Endothelial cell (in vitro differentiated cells): Measurements from ENCODE around the gene ZNF891. TPM values are rescaled to one million over a fixed set of nuclear protein-coding genes. Genes with fewer than 3 reads are reported as not detected.

Experiments used
- DNase-seq: peaks from one replicate; pipeline ENCODE4 v3.0.0; 2021; ENCODE audit warnings: low spot score
- H3K27ac Mint-ChIP-seq: one replicate; pipeline ENCODE4 v1.8.0; 2021; ENCODE audit warnings: mixed read lengths, inconsistent platforms; ENCODE audit not compliant: unreplicated experiment
- H3K27me3 Mint-ChIP-seq: one replicate; pipeline ENCODE4 v1.8.0; 2021; ENCODE audit warnings: mild to moderate bottlenecking, moderate library complexity, mixed read lengths, inconsistent platforms; ENCODE audit not compliant: unreplicated experiment
- H3K36me3 Mint-ChIP-seq: one replicate; pipeline ENCODE4 v1.8.0; 2021; ENCODE audit warnings: mild to moderate bottlenecking, low read depth, mixed read lengths, inconsistent platforms; ENCODE audit not compliant: unreplicated experiment
- H3K4me1 Mint-ChIP-seq: one replicate; pipeline ENCODE4 v1.8.0; 2021; ENCODE audit warnings: mild to moderate bottlenecking, mixed read lengths, inconsistent platforms; ENCODE audit not compliant: unreplicated experiment
- H3K4me3 Mint-ChIP-seq: one replicate; pipeline ENCODE4 v1.8.0; 2021; ENCODE audit warnings: mild to moderate bottlenecking, mixed read lengths, inconsistent platforms; ENCODE audit not compliant: unreplicated experiment
- H3K9me3 Mint-ChIP-seq: one replicate; pipeline ENCODE4 v1.8.0; 2021; ENCODE audit warnings: mixed read lengths, inconsistent platforms; ENCODE audit not compliant: unreplicated experiment
- total RNA-seq: library from RNA; stranded (reverse); fragmentation: NEBNext Ultra II Directional; extraction: Animal tissue kit (Norgen Biotek cat#: 25700); gene quantifications from one replicate; pipeline ENCODE4 v1.2.1, GENCODE V29; 2021; ENCODE audit not compliant: unreplicated experiment
- TF ChIP-seq, protein P1 (sequence below): fragments of 200-600 bp; sonication (generic); IDR thresholded peaks from one replicate; pipeline ENCODE4 v1.5.0; 2021; ENCODE audit warnings: antibody characterized with exemption; ENCODE audit not compliant: unreplicated experiment

Gene ZNF891
- total RNA-seq, 1 donor from 2014 or later = 2.0 TPM

DNA sequence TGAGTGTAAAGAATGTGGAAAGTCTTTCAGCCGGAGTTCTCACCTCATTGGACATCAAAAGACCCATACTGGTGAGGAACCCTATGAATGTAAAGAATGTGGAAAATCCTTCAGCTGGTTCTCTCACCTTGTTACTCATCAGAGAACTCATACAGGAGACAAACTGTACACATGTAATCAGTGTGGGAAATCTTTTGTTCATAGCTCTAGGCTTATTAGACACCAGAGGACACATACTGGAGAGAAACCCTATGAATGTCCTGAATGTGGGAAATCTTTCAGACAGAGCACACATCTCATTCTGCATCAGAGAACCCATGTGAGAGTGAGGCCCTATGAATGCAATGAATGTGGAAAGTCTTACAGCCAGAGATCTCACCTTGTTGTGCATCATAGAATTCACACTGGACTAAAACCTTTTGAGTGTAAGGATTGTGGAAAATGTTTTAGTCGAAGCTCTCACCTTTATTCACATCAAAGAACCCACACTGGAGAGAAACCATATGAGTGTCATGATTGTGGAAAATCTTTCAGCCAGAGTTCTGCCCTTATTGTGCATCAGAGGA, 26.1 kb upstream of the ZNF891 start:
- H3K4me3 Mint-ChIP-seq = peak overlapping the region; percentile 70
- H3K27me3 Mint-ChIP-seq = peaks cover 7% of the 10 kb centered on the region
- H3K27ac Mint-ChIP-seq = no peak overlapping the region
- H3K36me3 Mint-ChIP-seq = peaks cover 89% of the 10 kb centered on the region
- TF ChIP-seq, protein P1, sequence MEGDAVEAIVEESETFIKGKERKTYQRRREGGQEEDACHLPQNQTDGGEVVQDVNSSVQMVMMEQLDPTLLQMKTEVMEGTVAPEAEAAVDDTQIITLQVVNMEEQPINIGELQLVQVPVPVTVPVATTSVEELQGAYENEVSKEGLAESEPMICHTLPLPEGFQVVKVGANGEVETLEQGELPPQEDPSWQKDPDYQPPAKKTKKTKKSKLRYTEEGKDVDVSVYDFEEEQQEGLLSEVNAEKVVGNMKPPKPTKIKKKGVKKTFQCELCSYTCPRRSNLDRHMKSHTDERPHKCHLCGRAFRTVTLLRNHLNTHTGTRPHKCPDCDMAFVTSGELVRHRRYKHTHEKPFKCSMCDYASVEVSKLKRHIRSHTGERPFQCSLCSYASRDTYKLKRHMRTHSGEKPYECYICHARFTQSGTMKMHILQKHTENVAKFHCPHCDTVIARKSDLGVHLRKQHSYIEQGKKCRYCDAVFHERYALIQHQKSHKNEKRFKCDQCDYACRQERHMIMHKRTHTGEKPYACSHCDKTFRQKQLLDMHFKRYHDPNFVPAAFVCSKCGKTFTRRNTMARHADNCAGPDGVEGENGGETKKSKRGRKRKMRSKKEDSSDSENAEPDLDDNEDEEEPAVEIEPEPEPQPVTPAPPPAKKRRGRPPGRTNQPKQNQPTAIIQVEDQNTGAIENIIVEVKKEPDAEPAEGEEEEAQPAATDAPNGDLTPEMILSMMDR = no peak
- no peak for DNase-seq
- no peaks in the 10 kb centered on the region for H3K4me1 Mint-ChIP-seq
- H3K9me3 Mint-ChIP-seq = peaks cover 69% of the 10 kb centered on the region

DNA sequence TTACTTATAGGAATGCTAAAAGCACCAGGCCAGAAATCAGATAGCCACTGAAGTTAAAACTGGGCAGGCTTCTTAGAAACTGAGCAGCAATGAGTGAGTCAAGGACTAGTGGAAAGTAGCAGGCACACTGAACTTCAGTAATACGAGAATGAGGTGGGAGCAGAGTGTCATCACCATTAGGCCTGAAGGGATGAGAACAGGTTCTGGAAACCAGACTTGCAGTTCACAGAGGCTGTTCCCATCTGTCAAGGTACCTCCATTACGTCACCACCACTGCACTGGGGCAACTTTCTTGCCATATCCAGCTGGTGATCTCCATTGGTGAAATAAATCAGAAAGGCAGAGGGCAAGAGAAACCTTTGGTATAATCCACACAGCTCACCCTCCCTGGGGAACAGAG, 15.9 kb upstream of the ZNF891 start:
- TF ChIP-seq, protein P1 = no peak
- Mint-ChIP-seq H3K9me3 (peaks cover 26% of the 10 kb centered on the region), H3K4me3 (peak overlapping the region; percentile 80), H3K27ac (no peak overlapping the region), H3K36me3 (peaks cover 77% of the 10 kb centered on the region), H3K27me3 (peaks cover 3% of the 10 kb centered on the region), H3K4me1 (no peaks in the 10 kb centered on the region)
- no peak for DNase-seq

DNA sequence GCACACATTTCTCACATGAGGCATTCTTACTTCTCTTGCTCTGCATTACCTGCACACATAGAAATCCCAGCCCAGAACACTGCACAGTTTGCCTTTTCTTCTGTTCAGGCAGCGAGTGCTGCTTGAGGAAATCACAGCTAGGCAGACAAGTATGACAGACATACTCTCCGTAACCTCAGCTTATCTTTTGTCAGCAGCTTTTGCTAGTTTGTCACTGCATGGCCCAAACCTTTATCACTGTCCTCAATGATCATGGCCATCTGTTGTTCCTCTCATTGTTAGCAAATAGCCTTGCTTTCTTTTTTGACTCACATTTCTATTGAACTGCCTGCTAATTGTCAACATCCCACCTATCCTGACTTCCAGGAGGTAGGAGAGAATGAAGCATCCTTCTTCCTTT, 5.7 kb upstream of the ZNF891 start:
- TF ChIP-seq, protein P1 = no peak
- no peak for DNase-seq
- Mint-ChIP-seq H3K4me1 (peaks cover 12% of the 10 kb centered on the region), H3K36me3 (peaks cover 84% of the 10 kb centered on the region), H3K27ac (no peak overlapping the region), H3K4me3 (peak overlapping the region; percentile 73), H3K27me3 (peaks cover 6% of the 10 kb centered on the region), H3K9me3 (peaks cover 52% of the 10 kb centered on the region)

DNA sequence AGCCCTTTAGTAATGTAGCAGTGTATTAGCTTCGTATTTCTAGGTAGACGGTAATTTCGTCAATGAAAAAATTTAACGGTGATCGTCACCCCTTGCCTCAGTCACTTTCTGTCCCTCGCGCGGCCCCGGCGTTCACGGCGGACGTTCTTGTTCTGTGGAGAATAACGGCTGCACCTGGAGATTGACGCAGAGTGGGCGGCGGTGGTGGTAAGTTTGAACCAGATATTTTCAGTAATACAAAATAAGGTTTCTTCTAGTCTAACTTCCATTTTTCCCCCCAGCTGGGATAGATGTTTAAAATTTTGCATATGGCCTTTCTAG, 694 bp upstream of the ZNF891 start:
- Mint-ChIP-seq H3K27me3 (peaks cover 4% of the 10 kb centered on the region), H3K9me3 (peaks cover 40% of the 10 kb centered on the region), H3K36me3 (peaks cover 70% of the 10 kb centered on the region), H3K4me1 (peaks cover 22% of the 10 kb centered on the region), H3K4me3 (peak overlapping the region; percentile 97), H3K27ac (peak overlapping the region; percentile 90)
- TF ChIP-seq, protein P1 = no peak
- DNase-seq = no peak

- H3K27me3 Mint-ChIP-seq = peaks cover 6% of the 10 kb centered on the region
- TF ChIP-seq, protein P1 = no peak
- peaks cover 40% of the 10 kb centered on the region for H3K9me3 Mint-ChIP-seq
- H3K27ac Mint-ChIP-seq = no peak overlapping the region
- peak overlapping the region; percentile 97 for H3K4me3 Mint-ChIP-seq
- DNase-seq = no peak
- peaks cover 17% of the 10 kb centered on the region for H3K4me1 Mint-ChIP-seq
- peaks cover 70% of the 10 kb centered on the region for H3K36me3 Mint-ChIP-seq
Observed at GRCh38 chr12:133129368-133130037, 571 bp downstream of the ZNF891 start.
